Mononuclear cell (primary cell): Measurements from ENCODE around the gene TEDC2. TPM values are rescaled to one million over a fixed set of nuclear protein-coding genes. Genes with fewer than 3 reads are reported as not detected.

Source experiments
- H3K27me3 ChIP-seq: 2 replicates; pipeline ENCODE4 v1.6.0; 2011; ENCODE audit warnings: low read length, control low read depth; ENCODE audit not compliant: insufficient read depth
- H3K4me1 ChIP-seq: 2 replicates; pipeline ENCODE4 v1.5.1; 2011; ENCODE audit warnings: mild to moderate bottlenecking, low read length, control low read depth; ENCODE audit not compliant: insufficient read depth
- H3K4me3 ChIP-seq: 2 replicates; pipeline ENCODE4 v1.5.1; 2011; ENCODE audit warnings: mild to moderate bottlenecking, low read length, moderate library complexity
- H3K9me3 ChIP-seq: 2 replicates; pipeline ENCODE4 v1.5.1; 2011; ENCODE audit warnings: low read depth, mild to moderate bottlenecking, control low read depth, low read length
- total RNA-seq: library from RNA; depleted of rRNA; stranded (reverse); fragments of >200 nt; gene quantifications from one replicate; pipeline ENCODE4 v1.2.3, GENCODE V29; 2012

The TEDC2 gene
- total RNA-seq, 1 donor = not detected

DNA sequence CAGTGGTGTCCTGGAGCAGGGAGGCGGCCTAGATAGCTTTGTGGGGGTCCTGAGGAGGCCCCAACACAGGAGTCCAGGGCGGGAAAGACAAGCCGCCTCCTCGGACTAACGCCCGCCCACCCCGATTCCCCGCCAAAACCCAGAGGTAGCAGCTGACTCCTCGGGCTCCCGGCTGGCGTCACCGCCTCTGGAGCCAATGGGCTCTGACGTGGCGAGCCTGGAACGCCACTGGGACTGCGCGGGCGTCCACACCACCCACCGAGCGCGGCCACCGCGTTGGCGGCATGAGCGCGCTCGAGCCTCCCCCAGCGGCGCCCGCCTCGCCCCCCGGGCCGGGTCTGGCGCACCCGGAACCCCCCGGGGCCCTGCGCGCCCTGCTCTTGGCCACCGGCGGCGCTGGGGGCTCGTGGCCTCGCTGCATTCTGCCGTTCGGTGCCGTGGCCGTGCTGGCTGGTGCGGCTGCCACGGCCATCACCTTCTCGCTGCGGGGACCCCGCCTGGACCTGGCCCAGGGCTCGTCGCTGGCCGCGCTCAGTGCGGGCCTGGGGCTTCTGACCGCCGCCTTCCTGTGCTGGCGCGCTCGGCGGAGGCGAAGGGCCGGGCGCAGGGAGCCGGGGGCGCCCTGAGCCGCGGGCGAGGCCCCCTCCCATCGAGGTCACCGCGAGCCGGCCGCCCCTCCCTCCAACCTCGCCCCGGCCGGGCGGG, 7.8 kb downstream of the TEDC2 start:
- Histone ChIP-seq H3K4me3 (no peak overlapping the region), H3K9me3 (no peaks in the 10 kb centered on the region), H3K4me1 (peaks cover 31% of the 10 kb centered on the region), H3K27me3 (peaks cover 45% of the 10 kb centered on the region)

DNA sequence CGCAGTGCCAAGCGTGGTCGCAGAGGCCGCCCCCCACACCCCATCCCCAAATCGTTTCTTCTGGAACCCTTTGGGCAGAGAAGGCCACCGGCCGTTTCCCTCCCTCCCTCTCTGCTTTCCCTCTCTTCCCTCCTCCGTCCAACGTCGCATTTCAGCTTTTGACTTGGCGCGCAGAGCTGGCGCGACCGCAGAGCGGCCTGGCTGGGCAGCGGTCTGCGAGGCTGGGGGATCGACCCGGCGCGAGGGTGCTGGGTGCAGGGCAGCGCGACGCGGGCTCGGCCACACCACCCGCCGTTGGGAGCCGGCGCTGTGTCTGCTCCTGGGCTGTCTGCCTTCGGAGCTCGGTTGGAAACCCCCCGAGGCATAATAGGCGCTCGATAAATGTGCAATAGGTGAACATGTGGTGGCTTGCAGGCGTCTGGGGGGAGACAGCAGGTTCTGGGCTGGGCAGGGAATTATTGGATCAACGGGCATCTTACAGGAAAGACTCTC, 8.4 kb downstream of the TEDC2 start:
- H3K4me1 ChIP-seq = peaks cover 35% of the 10 kb centered on the region
- no peak overlapping the region for H3K4me3 ChIP-seq
- H3K9me3 ChIP-seq = no peaks in the 10 kb centered on the region
- H3K27me3 ChIP-seq = peaks cover 51% of the 10 kb centered on the region

DNA sequence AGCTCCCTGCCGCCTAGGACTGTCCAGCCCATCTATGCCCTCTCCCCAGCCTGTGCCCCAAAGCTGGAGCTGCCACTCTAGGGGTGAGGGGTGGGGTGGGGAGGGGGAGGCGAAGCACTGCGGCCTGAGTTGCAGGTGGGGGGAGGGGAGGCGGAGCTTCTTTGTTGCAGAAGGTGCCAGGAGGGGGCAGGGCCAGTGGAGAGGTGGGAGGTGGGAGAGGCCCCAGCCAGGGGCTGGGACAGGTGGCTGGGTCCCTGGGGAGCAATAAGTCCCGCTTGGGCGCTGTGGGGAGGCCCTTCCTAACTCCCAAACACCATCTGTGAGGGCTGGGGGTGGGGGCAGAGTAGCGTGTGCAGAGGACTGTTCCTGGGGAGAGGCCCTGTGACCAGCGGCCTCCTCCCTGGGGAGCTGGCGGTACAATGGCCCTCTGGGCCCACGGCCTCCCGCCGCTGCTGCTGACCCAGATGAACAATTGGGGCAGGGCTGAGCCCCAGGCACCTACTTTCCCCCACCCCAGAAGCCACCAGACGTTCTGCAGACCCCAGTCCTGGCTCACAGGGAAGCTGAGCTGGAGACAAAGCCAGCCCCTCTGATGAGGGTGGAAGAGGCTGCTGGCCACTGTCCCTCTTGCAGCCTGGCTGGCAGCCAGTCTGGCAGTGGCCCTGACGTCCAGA, 9.0 kb downstream of the TEDC2 start:
- Histone ChIP-seq H3K4me1 (peaks cover 38% of the 10 kb centered on the region), H3K27me3 (peaks cover 52% of the 10 kb centered on the region), H3K4me3 (no peak overlapping the region), H3K9me3 (no peaks in the 10 kb centered on the region)

DNA sequence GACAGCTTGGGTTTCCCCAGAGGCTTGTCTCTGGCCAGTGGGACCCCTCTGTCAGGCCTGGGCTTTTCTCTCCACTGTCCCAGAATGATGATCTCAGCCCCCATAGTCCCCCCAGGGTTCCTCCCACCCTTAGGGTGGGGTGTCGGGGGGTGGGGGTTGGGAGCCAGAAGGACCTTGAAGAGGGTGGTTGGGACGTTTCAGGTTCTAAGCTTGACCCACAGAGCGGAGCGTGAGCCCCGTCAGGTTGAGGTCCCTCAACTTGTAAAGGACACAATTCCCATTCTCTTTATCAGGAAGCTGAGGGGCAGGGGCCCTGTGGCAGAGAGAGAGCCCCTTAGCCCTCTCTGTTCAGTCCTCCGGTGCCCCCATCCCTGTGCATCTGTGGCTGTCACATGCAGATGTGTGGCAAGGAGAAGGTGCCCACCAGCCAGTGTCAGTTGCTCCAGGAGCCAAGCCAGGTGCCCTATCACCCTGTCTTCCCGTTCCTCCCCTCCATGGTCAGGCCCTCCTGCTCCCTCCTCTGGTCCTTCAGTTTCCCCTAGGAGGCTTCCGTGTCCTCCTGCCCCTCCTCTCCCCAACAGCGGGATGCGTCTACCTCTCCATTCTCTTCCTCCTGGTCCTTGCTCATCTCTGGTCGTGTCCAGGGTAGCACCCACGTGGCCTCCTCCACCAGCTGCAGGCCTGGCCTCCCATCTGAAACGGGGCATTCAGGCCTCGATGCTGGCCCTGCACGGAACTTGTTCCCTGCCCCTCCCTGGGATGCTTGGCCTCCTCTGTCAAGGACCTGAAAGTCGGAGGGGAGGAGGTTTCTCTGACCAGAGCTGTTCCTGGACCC, 9.7 kb downstream of the TEDC2 start:
- H3K4me1 ChIP-seq = peaks cover 45% of the 10 kb centered on the region

DNA sequence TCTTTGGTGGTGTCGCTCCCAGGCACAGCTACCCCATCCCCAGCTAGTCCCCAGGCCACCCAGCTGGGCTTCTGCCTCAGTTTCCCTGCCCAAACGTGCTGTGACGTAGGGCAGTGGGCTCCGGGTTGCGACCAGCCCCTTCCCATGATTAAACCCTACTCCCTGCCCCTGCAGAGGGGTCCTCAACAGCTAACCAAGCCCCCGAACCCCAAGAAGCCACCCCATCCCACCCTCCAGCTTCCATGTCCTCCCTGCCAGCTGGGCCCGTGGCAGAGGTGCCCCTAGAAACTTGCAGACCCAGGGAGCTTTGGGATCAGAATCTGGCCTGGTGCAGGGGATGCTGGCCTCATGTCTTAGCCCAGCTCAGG, 10.3 kb downstream of the TEDC2 start:
- Histone ChIP-seq H3K27me3 (peaks cover 52% of the 10 kb centered on the region), H3K4me3 (no peak overlapping the region), H3K4me1 (peaks cover 45% of the 10 kb centered on the region), H3K9me3 (no peaks in the 10 kb centered on the region)

More for the DNA sequence above, 9.7 kb downstream of the TEDC2 start:
- peaks cover 52% of the 10 kb centered on the region for H3K27me3 ChIP-seq
- H3K4me3 ChIP-seq = no peak overlapping the region
- H3K9me3 ChIP-seq = no peaks in the 10 kb centered on the region

DNA sequence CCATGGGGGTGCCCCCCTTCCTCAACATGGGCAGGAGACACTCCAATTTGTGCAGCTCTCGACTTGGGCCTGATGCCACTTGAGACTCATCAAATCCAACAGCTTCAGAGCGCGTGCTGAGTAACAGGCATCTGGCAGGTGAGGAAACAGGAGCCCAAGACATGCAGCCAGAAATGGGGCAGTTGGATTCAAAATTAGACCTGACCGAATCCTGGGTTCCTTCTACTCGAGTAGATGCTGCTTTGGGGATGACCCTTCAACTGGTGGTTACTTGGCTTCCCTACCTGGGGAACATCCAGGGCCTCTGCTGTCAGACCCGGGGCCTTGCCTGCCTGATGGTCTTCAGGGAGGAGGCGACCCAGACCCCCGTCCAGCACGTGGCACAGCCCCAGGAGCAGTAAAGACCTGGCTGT, 10.7 kb downstream of the TEDC2 start:
- Histone ChIP-seq H3K4me3 (no peak overlapping the region), H3K9me3 (no peaks in the 10 kb centered on the region), H3K27me3 (peaks cover 52% of the 10 kb centered on the region), H3K4me1 (peaks cover 47% of the 10 kb centered on the region)

DNA sequence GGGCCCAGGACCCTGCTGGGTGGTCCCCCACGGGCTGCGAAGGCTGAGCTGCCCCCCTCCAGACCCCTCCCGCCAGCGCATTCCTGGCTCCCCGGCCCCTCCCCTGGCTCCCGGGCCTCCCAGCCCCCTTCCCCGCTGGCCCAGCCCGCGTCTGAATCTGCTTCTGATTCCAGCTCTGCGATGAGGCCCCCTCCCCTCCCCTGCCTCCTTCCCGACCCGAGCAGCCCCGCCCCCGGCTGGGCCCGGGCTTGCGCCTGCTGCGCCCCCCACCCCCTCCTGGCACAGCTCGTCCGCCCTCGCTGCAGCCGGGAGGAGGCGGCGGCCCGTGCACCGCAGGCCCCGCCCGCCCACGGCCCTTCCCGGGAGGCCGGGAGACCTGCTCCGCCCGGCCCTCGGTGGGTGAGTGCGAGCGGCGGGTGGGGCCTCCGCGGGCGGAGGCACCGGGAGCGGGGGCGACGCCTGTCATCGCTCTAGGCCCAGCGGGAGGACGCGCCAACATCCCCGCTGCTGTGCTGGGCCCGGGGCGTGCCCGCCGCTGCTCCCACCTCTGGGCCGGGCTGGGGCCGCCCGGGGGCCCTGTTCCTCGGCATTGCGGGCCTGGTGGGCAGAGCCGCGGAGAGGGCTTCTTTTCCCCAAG, 11.2 kb downstream of the TEDC2 start, which contains the start of gene NTN3:
Gene NTN3, plus strand, starts transcription at position 282 of the 637 bp plus-strand sequence. CDS start 405 bp downstream, outside the sequence.
- no peaks in the 10 kb centered on the region for H3K9me3 ChIP-seq
- peaks cover 52% of the 10 kb centered on the region for H3K4me1 ChIP-seq
- no peak within 1 kb of the TSS for H3K4me3 ChIP-seq
- H3K27me3 ChIP-seq = peaks cover 52% of the 10 kb centered on the region

DNA sequence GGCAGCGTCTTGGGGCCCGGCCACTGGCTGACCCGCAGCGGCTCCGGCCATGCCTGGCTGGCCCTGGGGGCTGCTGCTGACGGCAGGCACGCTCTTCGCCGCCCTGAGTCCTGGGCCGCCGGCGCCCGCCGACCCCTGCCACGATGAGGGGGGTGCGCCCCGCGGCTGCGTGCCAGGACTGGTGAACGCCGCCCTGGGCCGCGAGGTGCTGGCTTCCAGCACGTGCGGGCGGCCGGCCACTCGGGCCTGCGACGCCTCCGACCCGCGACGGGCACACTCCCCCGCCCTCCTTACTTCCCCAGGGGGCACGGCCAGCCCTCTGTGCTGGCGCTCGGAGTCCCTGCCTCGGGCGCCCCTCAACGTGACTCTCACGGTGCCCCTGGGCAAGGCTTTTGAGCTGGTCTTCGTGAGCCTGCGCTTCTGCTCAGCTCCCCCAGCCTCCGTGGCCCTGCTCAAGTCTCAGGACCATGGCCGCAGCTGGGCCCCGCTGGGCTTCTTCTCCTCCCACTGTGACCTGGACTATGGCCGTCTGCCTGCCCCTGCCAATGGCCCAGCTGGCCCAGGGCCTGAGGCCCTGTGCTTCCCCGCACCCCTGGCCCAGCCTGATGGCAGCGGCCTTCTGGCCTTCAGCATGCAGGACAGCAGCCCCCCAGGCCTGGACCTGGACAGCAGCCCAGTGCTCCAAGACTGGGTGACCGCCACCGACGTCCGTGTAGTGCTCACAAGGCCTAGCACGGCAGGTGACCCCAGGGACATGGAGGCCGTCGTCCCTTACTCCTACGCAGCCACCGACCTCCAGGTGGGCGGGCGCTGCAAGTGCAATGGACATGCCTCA, 12.0 kb downstream of the TEDC2 start:
- H3K4me3 ChIP-seq = no peak overlapping the region
- peaks cover 49% of the 10 kb centered on the region for H3K27me3 ChIP-seq
- H3K9me3 ChIP-seq = no peaks in the 10 kb centered on the region
- H3K4me1 ChIP-seq = peaks cover 53% of the 10 kb centered on the region

DNA sequence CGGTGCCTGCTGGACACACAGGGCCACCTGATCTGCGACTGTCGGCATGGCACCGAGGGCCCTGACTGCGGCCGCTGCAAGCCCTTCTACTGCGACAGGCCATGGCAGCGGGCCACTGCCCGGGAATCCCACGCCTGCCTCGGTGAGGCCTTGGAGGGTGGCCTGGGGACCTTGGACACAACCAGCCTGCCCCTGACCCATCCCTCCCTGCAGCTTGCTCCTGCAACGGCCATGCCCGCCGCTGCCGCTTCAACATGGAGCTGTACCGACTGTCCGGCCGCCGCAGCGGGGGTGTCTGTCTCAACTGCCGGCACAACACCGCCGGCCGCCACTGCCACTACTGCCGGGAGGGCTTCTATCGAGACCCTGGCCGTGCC, 12.6 kb downstream of the TEDC2 start:
- no peak overlapping the region for H3K4me3 ChIP-seq
- H3K4me1 ChIP-seq = peaks cover 51% of the 10 kb centered on the region
- peaks cover 43% of the 10 kb centered on the region for H3K27me3 ChIP-seq

DNA sequence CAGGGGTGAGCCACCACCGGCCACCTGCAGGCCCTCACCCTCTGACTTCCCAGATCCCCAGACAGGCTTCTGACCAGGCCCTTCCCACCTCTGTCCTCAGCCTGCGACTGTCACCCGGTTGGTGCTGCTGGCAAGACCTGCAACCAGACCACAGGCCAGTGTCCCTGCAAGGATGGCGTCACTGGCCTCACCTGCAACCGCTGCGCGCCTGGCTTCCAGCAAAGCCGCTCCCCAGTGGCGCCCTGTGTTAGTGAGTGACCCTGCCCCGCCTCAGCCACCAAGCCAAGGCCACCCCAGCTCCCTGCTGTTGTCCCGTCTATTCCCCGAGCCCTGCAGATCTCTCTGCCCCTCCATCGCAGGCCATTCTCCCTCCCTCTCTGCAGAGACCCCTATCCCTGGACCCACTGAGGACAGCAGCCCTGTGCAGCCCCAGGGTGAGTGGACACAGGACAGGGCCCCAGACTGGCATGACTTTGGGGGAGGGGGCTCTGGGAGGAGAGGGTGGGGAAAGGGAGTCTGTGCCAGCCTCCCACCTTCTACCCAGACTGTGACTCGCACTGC, 13.1 kb downstream of the TEDC2 start:
- H3K27me3 ChIP-seq = peaks cover 43% of the 10 kb centered on the region
- no peak overlapping the region for H3K4me3 ChIP-seq
- no peaks in the 10 kb centered on the region for H3K9me3 ChIP-seq
- peaks cover 47% of the 10 kb centered on the region for H3K4me1 ChIP-seq

More for the DNA sequence above, 12.6 kb downstream of the TEDC2 start:
- H3K9me3 ChIP-seq = no peaks in the 10 kb centered on the region

DNA sequence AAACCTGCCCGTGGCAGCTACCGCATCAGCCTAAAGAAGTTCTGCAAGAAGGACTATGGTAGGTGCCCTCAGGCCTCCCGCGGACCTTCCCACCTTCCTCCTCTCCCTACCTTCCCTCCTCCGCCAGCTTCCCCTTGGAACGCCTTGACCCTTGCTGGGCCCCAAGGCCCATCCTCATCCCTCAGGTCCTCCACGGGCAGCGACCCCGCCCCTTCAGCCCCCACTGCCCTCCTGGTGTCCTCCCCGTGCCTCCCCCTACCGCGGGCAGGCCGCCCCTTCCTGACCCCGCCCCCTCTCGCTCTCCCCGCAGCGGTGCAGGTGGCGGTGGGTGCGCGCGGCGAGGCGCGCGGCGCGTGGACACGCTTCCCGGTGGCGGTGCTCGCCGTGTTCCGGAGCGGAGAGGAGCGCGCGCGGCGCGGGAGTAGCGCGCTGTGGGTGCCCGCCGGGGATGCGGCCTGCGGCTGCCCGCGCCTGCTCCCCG, 13.6 kb downstream of the TEDC2 start:
- Histone ChIP-seq H3K4me3 (no peak overlapping the region), H3K27me3 (peaks cover 39% of the 10 kb centered on the region), H3K4me1 (peaks cover 41% of the 10 kb centered on the region), H3K9me3 (no peaks in the 10 kb centered on the region)

DNA sequence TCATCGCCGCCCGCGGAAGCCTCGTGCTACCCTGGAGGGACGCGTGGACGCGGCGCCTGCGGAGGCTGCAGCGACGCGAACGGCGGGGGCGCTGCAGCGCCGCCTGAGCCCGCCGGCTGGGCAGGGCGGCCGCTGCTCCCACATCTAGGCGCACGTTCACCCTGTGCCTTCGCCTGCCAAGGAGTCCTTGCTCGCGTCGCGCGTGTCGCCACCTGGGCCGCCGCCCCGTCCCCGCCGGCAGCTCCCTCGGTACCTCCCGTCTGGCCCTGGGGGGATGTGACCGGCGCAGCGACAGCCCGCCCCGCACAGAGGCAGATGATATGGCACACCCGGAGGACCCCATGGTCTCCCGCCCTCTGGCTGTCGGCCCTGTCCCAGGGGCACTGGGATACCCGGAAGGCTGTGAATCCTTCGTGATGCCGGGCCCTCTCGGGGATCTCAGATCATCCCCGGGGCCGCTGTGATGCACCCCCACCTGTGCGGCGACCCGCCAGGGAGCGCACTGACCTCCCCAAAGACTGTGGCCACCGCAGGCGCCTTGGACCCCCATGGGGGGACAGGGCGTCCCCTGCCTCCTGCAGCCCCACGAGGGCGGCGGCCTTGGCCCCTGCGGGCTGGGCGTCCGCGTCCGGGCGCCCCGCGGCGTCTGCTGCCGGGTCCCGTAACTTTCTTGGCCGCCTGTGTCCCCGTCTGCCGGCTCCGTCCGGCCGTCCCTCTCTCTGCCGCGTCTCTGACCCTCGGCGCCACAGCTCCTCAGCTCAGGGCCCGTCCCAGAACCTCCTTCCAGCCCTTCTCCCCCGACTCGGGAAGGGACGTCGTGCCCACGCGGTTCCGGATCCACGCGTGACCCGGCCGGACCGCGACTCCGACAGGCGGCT, 14.3 kb downstream of the TEDC2 start:
- Histone ChIP-seq H3K27me3 (peaks cover 35% of the 10 kb centered on the region), H3K4me1 (peaks cover 36% of the 10 kb centered on the region), H3K9me3 (no peaks in the 10 kb centered on the region), H3K4me3 (peak overlapping the region; percentile 50)

DNA sequence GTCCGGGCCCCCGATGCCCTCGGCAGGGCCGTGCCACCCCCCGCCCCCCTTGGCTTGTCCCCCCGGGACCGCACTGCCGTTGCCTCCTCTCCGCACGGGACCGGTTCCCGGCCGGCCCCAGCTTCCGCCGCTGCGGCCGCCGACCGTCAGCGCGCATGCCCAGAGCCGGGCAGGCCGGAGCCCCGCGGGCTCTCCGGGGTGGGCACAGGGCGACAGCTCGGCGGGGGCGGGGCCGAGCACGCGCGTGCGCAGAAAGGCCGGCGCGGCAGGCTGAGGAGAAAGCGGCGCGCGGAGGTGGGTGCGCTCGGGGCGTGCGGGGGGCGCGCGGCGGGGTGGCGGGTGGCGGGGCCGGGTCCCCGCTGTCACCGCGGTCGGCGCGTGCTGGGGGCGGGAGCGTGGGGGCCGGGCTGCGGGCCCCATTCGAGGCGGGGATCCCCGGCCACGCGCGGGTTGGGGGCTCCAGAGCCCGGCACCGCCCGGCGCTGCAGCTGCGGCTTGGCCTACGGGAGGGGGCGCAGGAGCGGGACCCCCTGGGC, 15.0 kb downstream of the TEDC2 start, which contains the start of gene TBC1D24:
Gene TBC1D24, plus strand, starts transcription at position 251 of the 536 bp plus-strand sequence. CDS start 21,022 bp downstream, outside the sequence.
- H3K9me3 ChIP-seq = no peaks in the 10 kb centered on the region
- H3K27me3 ChIP-seq = peaks cover 28% of the 10 kb centered on the region
- peaks cover 35% of the 10 kb centered on the region for H3K4me1 ChIP-seq
- H3K4me3 ChIP-seq = peak within 1 kb of the TSS; percentile 50
